NT2/D1 (cell line): Measurements from ENCODE around the gene SUN2.

Experiments used
- DNase-seq: peaks from one replicate; pipeline ENCODE4 v3.0.0-alpha.2; 2011; ENCODE audit warnings: low read depth, low spot score
- H3K27me3 ChIP-seq: 2 replicates; pipeline ENCODE4 v1.6.0; 2011; ENCODE audit warnings: mild to moderate bottlenecking; ENCODE audit not compliant: insufficient read length, insufficient read depth
- H3K36me3 ChIP-seq: 2 replicates; pipeline ENCODE4 v1.6.1; 2011; ENCODE audit warnings: mild to moderate bottlenecking, low read length, mixed read lengths; ENCODE audit not compliant: insufficient read depth, insufficient read length
- H3K4me1 ChIP-seq: 2 replicates; pipeline ENCODE4 v1.5.1; 2011; ENCODE audit not compliant: insufficient read depth, insufficient read length
- H3K4me3 ChIP-seq: 2 replicates; pipeline ENCODE4 v1.5.1; 2011; ENCODE audit warnings: low read depth; ENCODE audit not compliant: insufficient read length
- H3K9ac ChIP-seq: 2 replicates; pipeline ENCODE4 v1.6.0; 2011; ENCODE audit warnings: low read depth; ENCODE audit not compliant: insufficient read length
- H3K9me3 ChIP-seq: 2 replicates; pipeline ENCODE4 v1.5.1; 2011; ENCODE audit warnings: mild to moderate bottlenecking, low read length; ENCODE audit not compliant: insufficient read depth
- SUZ12 ChIP-seq: IDR thresholded peaks from 2 replicates; pipeline ENCODE4 v1.6.1; 2011; ENCODE audit not compliant: insufficient read length, insufficient read depth; ENCODE audit errors: extremely low read depth
- YY1 ChIP-seq: IDR thresholded peaks from 2 replicates; pipeline ENCODE4 v1.6.1; 2011; ENCODE audit not compliant: insufficient read length, insufficient read depth
- ZNF274 ChIP-seq: IDR thresholded peaks from 2 replicates; pipeline ENCODE4 v1.6.1; 2011; ENCODE audit warnings: mild to moderate bottlenecking, low read depth, low read length

The SUN2 gene

GRCh38 chr22:38784035-38784434 is 28.2 kb upstream of the SUN2 start:
- H3K9me3 ChIP-seq = no peaks in the 10 kb centered on the region
- H3K4me1 ChIP-seq = peaks cover 3% of the 10 kb centered on the region
- H3K27me3 ChIP-seq = no peaks in the 10 kb centered on the region
- TF ChIP-seq YY1 (no peak), SUZ12 (no peak), ZNF274 (no peak)
- H3K4me3 ChIP-seq = no peak overlapping the region
- DNase-seq = no peak
- no peak overlapping the region for H3K9ac ChIP-seq
- H3K36me3 ChIP-seq = peaks cover 29% of the 10 kb centered on the region

GRCh38 chr22:38783095-38783615 is 27.4 kb upstream of the SUN2 start:
- Histone ChIP-seq H3K27me3 (no peaks in the 10 kb centered on the region), H3K9me3 (no peaks in the 10 kb centered on the region), H3K9ac (no peak overlapping the region), H3K4me3 (no peak overlapping the region), H3K36me3 (peaks cover 29% of the 10 kb centered on the region), H3K4me1 (peaks cover 3% of the 10 kb centered on the region)
- DNase-seq = no peak
- no peak for TF ChIP-seq ZNF274
- no peak for TF ChIP-seq YY1
- TF ChIP-seq SUZ12 = no peak

GRCh38 chr22:38782402-38783094 is 26.8 kb upstream of the SUN2 start:
- Histone ChIP-seq H3K9me3 (no peaks in the 10 kb centered on the region), H3K4me3 (no peak overlapping the region), H3K9ac (no peak overlapping the region), H3K4me1 (peaks cover 3% of the 10 kb centered on the region), H3K27me3 (no peaks in the 10 kb centered on the region), H3K36me3 (peaks cover 26% of the 10 kb centered on the region)
- no peak for DNase-seq
- no peak for TF ChIP-seq YY1
- TF ChIP-seq ZNF274 = no peak
- no peak for TF ChIP-seq SUZ12

- no peak for TF ChIP-seq ZNF274
- no peak for TF ChIP-seq YY1
- TF ChIP-seq SUZ12 = no peak
- peaks cover 4% of the 10 kb centered on the region for H3K4me1 ChIP-seq
- peaks cover 25% of the 10 kb centered on the region for H3K36me3 ChIP-seq
- no peak for DNase-seq
- no peak overlapping the region for H3K4me3 ChIP-seq
- H3K27me3 ChIP-seq = no peaks in the 10 kb centered on the region
- H3K9ac ChIP-seq = no peak overlapping the region
- no peaks in the 10 kb centered on the region for H3K9me3 ChIP-seq
Measured at GRCh38 chr22:38781033-38781432, 25.2 kb upstream of the SUN2 start.

- H3K36me3 ChIP-seq = peaks cover 25% of the 10 kb centered on the region
Measured at GRCh38 chr22:38777087-38777671, 21.4 kb upstream of the SUN2 start.

GRCh38 chr22:38776086-38776485 is 20.3 kb upstream of the SUN2 start:
- no peak for DNase-seq
- H3K4me1 ChIP-seq = peaks cover 13% of the 10 kb centered on the region
- H3K9me3 ChIP-seq = no peaks in the 10 kb centered on the region
- no peak for TF ChIP-seq YY1
- TF ChIP-seq SUZ12 = no peak
- no peak for TF ChIP-seq ZNF274
- H3K27me3 ChIP-seq = no peaks in the 10 kb centered on the region
- H3K4me3 ChIP-seq = no peak overlapping the region
- peaks cover 19% of the 10 kb centered on the region for H3K36me3 ChIP-seq
- no peak overlapping the region for H3K9ac ChIP-seq

More at GRCh38 chr22:38777087-38777671, 21.4 kb upstream of the SUN2 start:
- no peaks in the 10 kb centered on the region for H3K27me3 ChIP-seq
- H3K4me1 ChIP-seq = peaks cover 13% of the 10 kb centered on the region
- H3K4me3 ChIP-seq = no peak overlapping the region
- no peak overlapping the region for H3K9ac ChIP-seq
- TF ChIP-seq YY1 = no peak
- TF ChIP-seq ZNF274 = no peak
- TF ChIP-seq SUZ12 = no peak
- H3K9me3 ChIP-seq = no peaks in the 10 kb centered on the region
- no peak for DNase-seq

GRCh38 chr22:38775656-38776055 is 19.9 kb upstream of the SUN2 start:
- H3K4me3 ChIP-seq = no peak overlapping the region

More at GRCh38 chr22:38775656-38776055, 19.9 kb upstream of the SUN2 start:
- TF ChIP-seq YY1 (no peak), ZNF274 (no peak), SUZ12 (no peak)
- no peak for DNase-seq
- H3K27me3 ChIP-seq = no peaks in the 10 kb centered on the region
- H3K9ac ChIP-seq = no peak overlapping the region
- H3K9me3 ChIP-seq = no peaks in the 10 kb centered on the region
- peaks cover 14% of the 10 kb centered on the region for H3K36me3 ChIP-seq
- peaks cover 13% of the 10 kb centered on the region for H3K4me1 ChIP-seq
